SK-N-SH treated with all-trans-retinoic acid at 6 μM for 48 hours (cell line): ENCODE measurements around the gene MYOM1.

Source experiments
- CSDC2 ChIP-seq: fragments of 250-450 bp; sonication (Bioruptor Pico); IDR thresholded peaks from 2 replicates; pipeline ENCODE4 v1.5.0; 2020; ENCODE audit warnings: mild to moderate bottlenecking, moderate library complexity
- ISL1 ChIP-seq: fragments of 250-450 bp; sonication (Bioruptor Pico); IDR thresholded peaks from 2 replicates; pipeline ENCODE4 v2.1.2; 2022; ENCODE audit warnings: mild to moderate bottlenecking, moderate library complexity
- PPARA ChIP-seq: fragments of 250-450 bp; sonication (Bioruptor Pico); IDR thresholded peaks from 2 replicates; pipeline ENCODE4 v1.5.0; 2020; ENCODE audit warnings: mild to moderate bottlenecking, borderline replicate concordance
- ZNF8 ChIP-seq: fragments of 450-650 bp; formaldehyde crosslinking; IDR thresholded peaks from 2 replicates; pipeline ENCODE4 v1.5.0; 2020; ENCODE audit warnings: mild to moderate bottlenecking, moderate library complexity
- TF ChIP-seq, protein P1 (sequence below): fragments of 250-450 bp; sonication (Bioruptor Pico); IDR thresholded peaks from 2 replicates; pipeline ENCODE4 v1.8.0; 2020; ENCODE audit warnings: mild to moderate bottlenecking, moderate library complexity, borderline replicate concordance
- TF ChIP-seq, protein P2 (sequence below): fragments of 250-450 bp; sonication (Bioruptor Pico); IDR thresholded peaks from 2 replicates; pipeline ENCODE4 v1.5.1; 2020; ENCODE audit warnings: low read depth, mild to moderate bottlenecking, moderate library complexity

DNA sequence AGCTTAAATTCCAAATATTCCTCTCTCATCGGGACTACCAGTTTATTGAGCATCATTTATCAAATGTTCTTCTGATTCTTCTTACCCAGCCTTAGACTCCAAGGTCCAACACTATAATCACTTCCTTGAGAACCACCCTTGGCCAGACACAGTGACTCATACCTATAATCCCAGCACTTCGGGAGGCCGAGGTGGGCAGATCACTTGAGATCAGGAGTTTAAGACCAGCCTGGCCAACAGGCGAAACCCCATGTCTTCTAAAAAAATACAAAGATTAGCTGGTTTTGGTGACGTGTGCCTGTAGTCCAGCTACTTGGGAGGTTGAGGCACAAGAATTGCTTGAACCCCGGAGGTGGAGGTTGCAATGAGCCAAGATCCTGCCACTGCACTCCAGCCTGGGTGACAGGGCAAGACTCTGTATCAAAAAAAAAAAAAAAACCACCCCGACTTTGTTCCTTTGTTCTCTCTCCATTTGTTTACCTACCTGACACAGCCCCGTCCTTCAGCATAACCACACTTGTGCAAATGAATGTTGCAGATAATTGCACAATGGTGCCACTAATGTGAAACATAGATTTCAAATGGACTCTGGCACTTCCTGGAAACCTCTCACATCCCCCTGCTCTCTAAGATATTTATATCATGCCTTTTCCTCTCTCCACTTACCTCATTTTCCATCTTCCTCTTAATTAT is 167.9 kb downstream of the MYOM1 start:
- TF ChIP-seq CSDC2 (CRISPR knock-in tag): no peak
- TF ChIP-seq, protein P1, sequence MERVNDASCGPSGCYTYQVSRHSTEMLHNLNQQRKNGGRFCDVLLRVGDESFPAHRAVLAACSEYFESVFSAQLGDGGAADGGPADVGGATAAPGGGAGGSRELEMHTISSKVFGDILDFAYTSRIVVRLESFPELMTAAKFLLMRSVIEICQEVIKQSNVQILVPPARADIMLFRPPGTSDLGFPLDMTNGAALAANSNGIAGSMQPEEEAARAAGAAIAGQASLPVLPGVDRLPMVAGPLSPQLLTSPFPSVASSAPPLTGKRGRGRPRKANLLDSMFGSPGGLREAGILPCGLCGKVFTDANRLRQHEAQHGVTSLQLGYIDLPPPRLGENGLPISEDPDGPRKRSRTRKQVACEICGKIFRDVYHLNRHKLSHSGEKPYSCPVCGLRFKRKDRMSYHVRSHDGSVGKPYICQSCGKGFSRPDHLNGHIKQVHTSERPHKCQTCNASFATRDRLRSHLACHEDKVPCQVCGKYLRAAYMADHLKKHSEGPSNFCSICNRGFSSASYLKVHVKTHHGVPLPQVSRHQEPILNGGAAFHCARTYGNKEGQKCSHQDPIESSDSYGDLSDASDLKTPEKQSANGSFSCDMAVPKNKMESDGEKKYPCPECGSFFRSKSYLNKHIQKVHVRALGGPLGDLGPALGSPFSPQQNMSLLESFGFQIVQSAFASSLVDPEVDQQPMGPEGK (CRISPR knock-in tag): no peak
- TF ChIP-seq ISL1: no peak
- TF ChIP-seq, protein P2, sequence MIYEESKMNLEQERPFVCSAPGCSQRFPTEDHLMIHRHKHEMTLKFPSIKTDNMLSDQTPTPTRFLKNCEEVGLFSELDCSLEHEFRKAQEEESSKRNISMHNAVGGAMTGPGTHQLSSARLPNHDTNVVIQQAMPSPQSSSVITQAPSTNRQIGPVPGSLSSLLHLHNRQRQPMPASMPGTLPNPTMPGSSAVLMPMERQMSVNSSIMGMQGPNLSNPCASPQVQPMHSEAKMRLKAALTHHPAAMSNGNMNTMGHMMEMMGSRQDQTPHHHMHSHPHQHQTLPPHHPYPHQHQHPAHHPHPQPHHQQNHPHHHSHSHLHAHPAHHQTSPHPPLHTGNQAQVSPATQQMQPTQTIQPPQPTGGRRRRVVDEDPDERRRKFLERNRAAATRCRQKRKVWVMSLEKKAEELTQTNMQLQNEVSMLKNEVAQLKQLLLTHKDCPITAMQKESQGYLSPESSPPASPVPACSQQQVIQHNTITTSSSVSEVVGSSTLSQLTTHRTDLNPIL (CRISPR knock-in tag): no peak
- no peak for TF ChIP-seq ZNF8 (CRISPR knock-in tag)
- no peak for TF ChIP-seq PPARA (CRISPR knock-in tag)
